Mesothelial cell of epicardium (in vitro differentiated cells): ENCODE measurements around the gene PLD3. TPM values are rescaled to one million over a fixed set of nuclear protein-coding genes. Genes with fewer than 3 reads are reported as not detected.
"Not testable (repeated sequence)": the region's sequence is repeated elsewhere in the genome, so short reads cannot be mapped to it uniquely, and the experiment has no call there.

Source experiments
- DNase-seq, 2 experiments: peaks; one replicate each; pipeline ENCODE4 v3.0.0; 2021; ENCODE audit warnings: low spot score in 2 of 2; ENCODE audit not compliant: unreplicated experiment in 2 of 2
- H3K27ac Mint-ChIP-seq: 2 replicates; pipeline ENCODE4 v1.8.0; 2021; ENCODE audit warnings: mixed read lengths
- H3K27me3 Mint-ChIP-seq: 2 replicates; pipeline ENCODE4 v1.8.0; 2021; ENCODE audit warnings: low read depth, mixed read lengths
- H3K36me3 Mint-ChIP-seq: 2 replicates; pipeline ENCODE4 v1.8.0; 2021; ENCODE audit warnings: mixed read lengths
- H3K4me1 Mint-ChIP-seq: 2 replicates; pipeline ENCODE4 v1.8.0; 2021; ENCODE audit warnings: mixed read lengths
- H3K4me3 Mint-ChIP-seq: 2 replicates; pipeline ENCODE4 v1.8.0; 2021; ENCODE audit warnings: mild to moderate bottlenecking, moderate library complexity, mixed read lengths
- H3K9me3 Mint-ChIP-seq: 2 replicates; pipeline ENCODE4 v1.8.0; 2021; ENCODE audit warnings: mixed read lengths
- CTCF ChIP-seq: fragments of 200-600 bp; sonication (generic); IDR thresholded peaks from one replicate; pipeline ENCODE4 v1.5.0; 2021; ENCODE audit warnings: antibody characterized with exemption; ENCODE audit not compliant: unreplicated experiment
- total RNA-seq: library from RNA; stranded (reverse); gene quantifications from 3 replicates; pipeline ENCODE4 v1.2.1, GENCODE V29; 2021

PLD3 gene
- total RNA-seq, 1 donor from 2014 or later: 369 TPM

- H3K4me1 Mint-ChIP-seq: peaks cover 3% of the 10 kb centered on the region
- no peak overlapping the region for H3K27ac Mint-ChIP-seq
- no peaks in the 10 kb centered on the region for H3K9me3 Mint-ChIP-seq
- no peaks in the 10 kb centered on the region for H3K27me3 Mint-ChIP-seq
- DNase-seq: no peak
- TF ChIP-seq CTCF: no peak
- no peaks in the 10 kb centered on the region for H3K36me3 Mint-ChIP-seq
- no peak overlapping the region for H3K4me3 Mint-ChIP-seq
Measured at GRCh38 chr19:40398417-40399131, 50.1 kb downstream of the PLD3 start.

- H3K27me3 Mint-ChIP-seq: no peaks in the 10 kb centered on the region
Measured at GRCh38 chr19:40400559-40400958, 52.1 kb downstream of the PLD3 start.

GRCh38 chr19:40403262-40403984 lies 54.9 kb downstream of the PLD3 start:
- peak overlapping the region; percentile 85 for H3K4me3 Mint-ChIP-seq
- H3K27ac Mint-ChIP-seq: peak overlapping the region; percentile 68
- H3K36me3 Mint-ChIP-seq: no peaks in the 10 kb centered on the region
- H3K4me1 Mint-ChIP-seq: peaks cover 4% of the 10 kb centered on the region
- DNase-seq: peak; percentile 62 to 81
- no peak for TF ChIP-seq CTCF
- H3K9me3 Mint-ChIP-seq: no peaks in the 10 kb centered on the region
- no peaks in the 10 kb centered on the region for H3K27me3 Mint-ChIP-seq

More at GRCh38 chr19:40400559-40400958, 52.1 kb downstream of the PLD3 start:
- peaks cover 4% of the 10 kb centered on the region for H3K4me1 Mint-ChIP-seq
- no peak for TF ChIP-seq CTCF
- no peaks in the 10 kb centered on the region for H3K36me3 Mint-ChIP-seq
- no peak for DNase-seq
- H3K4me3 Mint-ChIP-seq: no peak overlapping the region
- H3K27ac Mint-ChIP-seq: no peak overlapping the region
- no peaks in the 10 kb centered on the region for H3K9me3 Mint-ChIP-seq

DNA sequence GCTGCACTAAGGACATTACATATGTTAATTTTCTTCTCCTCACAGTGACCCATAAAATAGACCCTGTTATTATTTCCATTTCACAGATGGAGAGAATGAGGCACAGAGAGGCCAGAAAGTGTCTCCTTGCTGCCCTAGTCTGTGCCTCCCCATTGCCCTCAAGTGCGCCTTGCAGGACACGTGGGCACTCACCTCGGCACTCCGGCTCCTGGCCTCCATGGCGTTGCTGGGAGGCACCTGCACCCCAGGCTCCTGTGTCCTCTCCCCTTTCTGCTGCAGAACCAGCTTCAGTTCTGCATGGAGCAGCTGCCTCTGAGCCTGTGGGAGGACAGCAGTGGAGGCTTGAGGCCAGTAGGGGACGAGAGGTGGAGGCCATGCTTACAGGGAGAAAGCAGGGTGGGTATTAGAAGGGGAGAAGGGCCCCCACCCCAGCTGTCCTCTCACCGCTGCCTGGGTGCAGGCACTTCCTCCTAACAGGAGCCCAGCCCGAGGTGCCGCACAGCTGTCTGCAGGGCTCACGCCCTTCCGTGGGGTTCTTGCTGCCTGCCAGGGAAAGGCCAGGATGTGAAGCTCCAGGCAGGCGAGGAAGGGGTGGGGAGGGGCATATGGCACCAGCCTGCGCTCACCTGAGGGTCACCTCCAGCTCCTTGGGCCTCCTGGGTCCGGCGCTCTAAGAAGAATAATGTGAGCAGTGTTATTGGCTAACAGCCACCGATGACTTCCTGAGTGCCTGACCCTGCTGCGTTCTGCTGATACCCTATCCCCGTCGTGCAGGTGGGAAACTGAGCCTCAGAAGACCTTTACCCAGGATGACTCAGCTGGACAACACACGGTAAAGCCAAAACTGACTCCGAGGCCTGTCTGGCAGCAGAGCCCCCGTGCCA lies 59.5 kb downstream of the PLD3 start:
- no peak overlapping the region for H3K27ac Mint-ChIP-seq
- H3K9me3 Mint-ChIP-seq: no peaks in the 10 kb centered on the region
- TF ChIP-seq CTCF: no peak
- no peaks in the 10 kb centered on the region for H3K36me3 Mint-ChIP-seq
- H3K4me1 Mint-ChIP-seq: peaks cover 4% of the 10 kb centered on the region
- DNase-seq: no peak
- H3K4me3 Mint-ChIP-seq: no peak overlapping the region
- H3K27me3 Mint-ChIP-seq: no peaks in the 10 kb centered on the region

DNA sequence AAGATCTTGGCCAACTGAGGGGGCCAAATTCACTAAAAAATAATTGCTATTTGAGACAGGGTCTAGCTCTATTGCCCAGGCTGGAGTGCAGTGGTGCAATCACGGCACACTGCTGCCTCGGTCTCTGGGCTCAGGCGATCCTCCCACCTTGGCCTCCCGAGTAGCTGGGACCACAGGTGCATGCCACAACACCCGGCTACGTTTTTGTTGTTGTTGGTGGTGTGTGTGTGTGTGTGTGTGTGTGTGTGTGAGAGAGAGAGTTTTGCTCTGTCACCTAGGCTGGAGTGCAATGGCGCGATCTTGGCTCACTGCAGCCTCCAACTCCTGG lies 60.1 kb downstream of the PLD3 start:
- not testable (repeated sequence) for H3K36me3 Mint-ChIP-seq, H3K4me3 Mint-ChIP-seq, H3K27ac Mint-ChIP-seq, H3K4me1 Mint-ChIP-seq, DNase-seq, H3K9me3 Mint-ChIP-seq, H3K27me3 Mint-ChIP-seq

DNA sequence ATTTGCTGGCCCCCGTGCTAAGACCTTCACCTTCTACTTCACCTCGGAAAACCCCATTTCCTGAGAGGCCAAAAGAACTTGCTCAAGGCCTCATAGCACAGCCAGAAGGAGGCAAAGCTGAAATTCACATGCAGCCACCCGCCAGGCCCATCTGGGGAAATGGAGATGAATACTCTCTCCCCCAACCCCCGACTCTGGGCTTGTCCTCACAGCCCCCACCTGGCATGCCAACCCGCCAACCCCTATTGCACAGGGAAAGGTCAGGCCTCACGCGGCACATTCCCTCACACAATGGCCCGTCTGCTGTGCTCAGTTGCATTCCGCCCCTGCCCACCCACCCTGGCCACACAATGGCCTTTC lies 61.5 kb downstream of the PLD3 start:
- H3K4me3 Mint-ChIP-seq: no peak overlapping the region
- no peaks in the 10 kb centered on the region for H3K36me3 Mint-ChIP-seq
- no peak overlapping the region for H3K27ac Mint-ChIP-seq
- H3K27me3 Mint-ChIP-seq: no peaks in the 10 kb centered on the region
- no peak for TF ChIP-seq CTCF
- peaks cover 7% of the 10 kb centered on the region for H3K4me1 Mint-ChIP-seq
- DNase-seq: no peak
- H3K9me3 Mint-ChIP-seq: no peaks in the 10 kb centered on the region
